ENCODE results near the gene FBLN1. TPM values are rescaled to one million over a fixed set of nuclear protein-coding genes. Genes with fewer than 3 reads are reported as not detected.

FBLN1 gene
- total RNA-seq, 2 donors from 2014 or later, result 0.32 to 0.65 TPM

DNA sequence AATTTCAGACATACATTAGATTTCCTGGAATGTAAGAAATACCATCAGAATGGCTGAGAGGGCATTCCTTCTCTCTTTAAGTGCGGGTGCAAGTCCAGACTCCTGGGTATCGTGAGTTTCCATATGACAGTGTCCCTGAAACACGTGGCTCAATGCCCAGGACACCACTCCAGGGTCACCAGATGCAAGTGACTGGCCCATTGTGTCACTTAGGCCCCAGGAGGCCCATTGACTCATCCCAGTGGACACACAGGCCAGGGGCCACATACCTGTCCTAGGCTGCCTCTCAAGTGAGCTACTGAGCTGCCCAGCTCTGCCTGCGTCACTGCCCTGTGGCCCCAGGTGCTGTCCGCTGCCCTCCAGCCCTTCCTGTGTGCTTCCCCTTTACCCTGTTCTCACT lies 18.5 kb downstream of the FBLN1 start:
- no peak for ATAC-seq (replicated peaks)
- Mint-ChIP-seq H3K4me3 (no peak overlapping the region), H3K27ac (no peak overlapping the region), H3K9me3 (no peaks in the 10 kb centered on the region), H3K27me3 (peaks cover 6% of the 10 kb centered on the region), H3K4me1 (no peaks in the 10 kb centered on the region), H3K36me3 (ENCODE audit: low read depth) (no peaks in the 10 kb centered on the region)

DNA sequence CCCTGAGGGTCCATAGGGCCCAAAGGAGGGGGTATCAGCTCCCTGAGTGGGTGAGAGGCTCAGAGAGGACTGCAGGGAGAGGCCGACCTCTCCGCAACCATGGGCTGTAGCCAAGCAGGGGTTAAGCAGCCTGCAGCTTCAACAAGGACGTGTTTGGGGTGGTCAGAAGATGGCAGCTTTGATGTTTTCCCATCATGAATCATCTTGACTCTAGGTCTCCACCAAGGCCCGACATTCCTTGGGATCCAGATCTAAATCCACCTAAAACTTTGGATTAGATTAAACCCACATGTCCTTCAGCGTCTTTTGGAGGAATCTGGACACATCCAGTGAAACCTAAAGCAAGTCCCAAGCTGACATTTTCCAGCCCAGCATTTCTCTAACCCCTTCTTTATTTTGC lies 19.8 kb downstream of the FBLN1 start:
- no peak overlapping the region for H3K27ac Mint-ChIP-seq
- no peaks in the 10 kb centered on the region for H3K9me3 Mint-ChIP-seq
- H3K36me3 Mint-ChIP-seq (ENCODE audit: low read depth), result no peaks in the 10 kb centered on the region
- no peak overlapping the region for H3K4me3 Mint-ChIP-seq
- no peak for ATAC-seq (replicated peaks)
- peaks cover 5% of the 10 kb centered on the region for H3K27me3 Mint-ChIP-seq
- H3K4me1 Mint-ChIP-seq, result no peaks in the 10 kb centered on the region

DNA sequence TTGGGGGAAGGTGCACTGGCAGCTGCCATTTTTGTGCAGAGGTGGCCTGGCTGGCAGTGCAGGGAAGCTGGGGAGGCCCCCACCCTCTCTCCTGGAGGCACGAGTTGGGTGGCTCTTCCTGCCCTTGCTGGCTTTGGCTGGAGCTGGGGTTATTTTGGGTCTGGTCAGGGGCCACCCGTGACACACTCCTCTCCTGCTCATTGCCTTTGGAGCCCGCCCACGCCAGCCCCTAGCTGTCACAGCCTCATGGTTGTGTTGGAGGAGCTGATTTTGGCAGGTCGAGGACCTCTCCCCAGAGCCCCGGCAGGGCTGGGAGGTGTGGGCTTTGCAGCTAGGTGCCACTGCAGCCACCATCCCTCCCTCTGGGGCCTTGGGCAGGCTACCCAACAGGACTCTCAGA lies 21.5 kb downstream of the FBLN1 start:
- Mint-ChIP-seq H3K4me3 (no peak overlapping the region), H3K4me1 (no peaks in the 10 kb centered on the region), H3K9me3 (no peaks in the 10 kb centered on the region), H3K27ac (no peak overlapping the region), H3K27me3 (peaks cover 5% of the 10 kb centered on the region), H3K36me3 (ENCODE audit: low read depth) (no peaks in the 10 kb centered on the region)
- ATAC-seq (replicated peaks), result no peak

- Mint-ChIP-seq H3K27ac (no peak overlapping the region), H3K36me3 (ENCODE audit: low read depth) (no peaks in the 10 kb centered on the region)
Observed at GRCh38 chr22:45524966-45525365, 22.3 kb downstream of the FBLN1 start.

GRCh38 chr22:45525480-45525879 lies 22.8 kb downstream of the FBLN1 start:
- Mint-ChIP-seq H3K4me1 (no peaks in the 10 kb centered on the region), H3K27ac (no peak overlapping the region), H3K4me3 (no peak overlapping the region), H3K9me3 (no peaks in the 10 kb centered on the region), H3K27me3 (peaks cover 5% of the 10 kb centered on the region), H3K36me3 (ENCODE audit: low read depth) (no peaks in the 10 kb centered on the region)
- ATAC-seq (replicated peaks), result no peak

More at GRCh38 chr22:45524966-45525365, 22.3 kb downstream of the FBLN1 start:
- no peaks in the 10 kb centered on the region for H3K4me1 Mint-ChIP-seq
- H3K27me3 Mint-ChIP-seq, result peaks cover 5% of the 10 kb centered on the region
- no peaks in the 10 kb centered on the region for H3K9me3 Mint-ChIP-seq
- ATAC-seq (replicated peaks), result no peak
- no peak overlapping the region for H3K4me3 Mint-ChIP-seq

- peaks cover 5% of the 10 kb centered on the region for H3K27me3 Mint-ChIP-seq
- no peak for ATAC-seq (replicated peaks)
Observed at GRCh38 chr22:45526281-45526680, 23.6 kb downstream of the FBLN1 start.

DNA sequence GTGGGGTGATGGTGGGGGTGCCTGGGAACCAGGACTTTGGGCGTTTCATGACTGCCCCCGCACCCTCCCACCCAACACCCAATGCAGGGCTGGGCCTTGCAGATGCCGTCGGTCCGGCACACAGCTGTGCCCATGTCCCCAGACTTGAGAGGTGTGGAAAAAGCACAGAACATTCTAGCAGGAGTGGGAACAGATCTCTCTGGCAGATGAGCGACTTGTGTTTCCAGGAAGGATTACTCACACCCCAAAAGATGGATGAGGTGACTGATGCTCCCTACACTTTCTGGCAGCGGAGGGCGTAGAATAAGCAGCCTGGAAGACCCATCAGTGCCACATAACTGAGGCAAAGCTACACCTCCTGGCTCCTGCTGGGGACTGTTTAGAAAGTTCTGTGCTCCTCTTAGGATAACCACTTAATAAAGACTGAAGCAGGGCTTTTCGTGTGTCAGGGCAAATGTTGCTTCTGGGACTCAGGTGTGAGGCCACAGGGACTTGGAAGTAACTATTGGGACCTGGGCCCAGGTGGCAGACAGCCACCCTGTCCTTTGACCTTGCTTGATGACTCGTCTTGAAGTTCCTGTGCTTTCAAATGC lies 24.2 kb downstream of the FBLN1 start:
- no peaks in the 10 kb centered on the region for H3K4me1 Mint-ChIP-seq
- H3K27ac Mint-ChIP-seq, result no peak overlapping the region
- peaks cover 5% of the 10 kb centered on the region for H3K27me3 Mint-ChIP-seq
- no peak for ATAC-seq (replicated peaks)
- H3K9me3 Mint-ChIP-seq, result no peaks in the 10 kb centered on the region
- no peaks in the 10 kb centered on the region for H3K36me3 Mint-ChIP-seq (ENCODE audit: low read depth)
- H3K4me3 Mint-ChIP-seq, result no peak overlapping the region

More at GRCh38 chr22:45526281-45526680, 23.6 kb downstream of the FBLN1 start:
- H3K27ac Mint-ChIP-seq, result no peak overlapping the region
- H3K9me3 Mint-ChIP-seq, result no peaks in the 10 kb centered on the region
- H3K36me3 Mint-ChIP-seq (ENCODE audit: low read depth), result no peaks in the 10 kb centered on the region
- H3K4me1 Mint-ChIP-seq, result no peaks in the 10 kb centered on the region
- no peak overlapping the region for H3K4me3 Mint-ChIP-seq

DNA sequence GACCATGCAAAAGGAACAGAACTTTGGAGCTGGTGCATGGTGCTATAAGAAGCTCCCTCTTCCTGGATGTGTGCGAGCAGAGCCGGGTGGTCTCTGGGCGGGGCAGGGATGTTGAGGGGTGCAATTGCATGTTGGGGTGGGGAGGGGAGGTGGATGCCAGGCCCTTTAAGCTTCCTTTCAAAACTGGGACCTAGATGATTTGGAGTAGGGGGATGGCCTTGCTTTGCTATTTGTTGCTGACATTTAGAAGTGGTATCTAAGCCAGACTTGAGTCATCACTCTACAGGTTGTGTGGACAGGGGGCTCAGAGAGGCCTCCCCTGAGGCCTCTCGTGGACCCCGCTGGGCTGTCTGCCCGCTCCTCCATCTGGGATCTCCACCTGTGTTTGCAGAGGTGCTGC lies 24.8 kb downstream of the FBLN1 start:
- H3K4me1 Mint-ChIP-seq, result no peaks in the 10 kb centered on the region
- H3K27me3 Mint-ChIP-seq, result peaks cover 5% of the 10 kb centered on the region
- ATAC-seq (replicated peaks), result no peak
- no peak overlapping the region for H3K4me3 Mint-ChIP-seq
- H3K36me3 Mint-ChIP-seq (ENCODE audit: low read depth), result no peaks in the 10 kb centered on the region
- H3K27ac Mint-ChIP-seq, result no peak overlapping the region
- H3K9me3 Mint-ChIP-seq, result no peaks in the 10 kb centered on the region

DNA sequence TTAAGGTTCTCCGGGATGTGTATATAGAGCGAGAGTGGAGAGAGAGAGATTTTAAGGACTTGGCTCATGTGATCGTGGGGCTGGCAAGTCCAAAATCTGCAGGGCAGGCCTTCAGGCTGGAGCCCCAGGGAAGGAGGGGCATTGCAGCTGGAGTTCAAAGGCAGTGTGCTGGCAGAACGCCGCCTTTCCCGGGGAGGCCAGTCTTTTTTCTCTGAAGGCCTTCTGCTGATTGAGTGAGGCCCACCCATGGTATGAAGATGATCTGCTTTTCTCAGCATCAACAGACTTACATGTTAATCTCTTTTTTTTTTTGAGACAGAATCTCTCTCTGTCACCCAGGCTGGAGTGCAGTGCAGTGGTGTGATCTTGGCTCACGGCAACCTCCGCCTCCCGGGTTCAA lies 25.4 kb downstream of the FBLN1 start:
- no peak for ATAC-seq (replicated peaks)
- Mint-ChIP-seq H3K27ac (no peak overlapping the region), H3K27me3 (peaks cover under 1% of the 10 kb centered on the region), H3K36me3 (ENCODE audit: low read depth) (no peaks in the 10 kb centered on the region), H3K9me3 (no peaks in the 10 kb centered on the region), H3K4me3 (no peak overlapping the region), H3K4me1 (no peaks in the 10 kb centered on the region)

GRCh38 chr22:45529105-45529504 lies 26.4 kb downstream of the FBLN1 start:
- Mint-ChIP-seq H3K27me3 (no peaks in the 10 kb centered on the region), H3K4me3 (no peak overlapping the region)
- no peak for ATAC-seq (replicated peaks)

DNA sequence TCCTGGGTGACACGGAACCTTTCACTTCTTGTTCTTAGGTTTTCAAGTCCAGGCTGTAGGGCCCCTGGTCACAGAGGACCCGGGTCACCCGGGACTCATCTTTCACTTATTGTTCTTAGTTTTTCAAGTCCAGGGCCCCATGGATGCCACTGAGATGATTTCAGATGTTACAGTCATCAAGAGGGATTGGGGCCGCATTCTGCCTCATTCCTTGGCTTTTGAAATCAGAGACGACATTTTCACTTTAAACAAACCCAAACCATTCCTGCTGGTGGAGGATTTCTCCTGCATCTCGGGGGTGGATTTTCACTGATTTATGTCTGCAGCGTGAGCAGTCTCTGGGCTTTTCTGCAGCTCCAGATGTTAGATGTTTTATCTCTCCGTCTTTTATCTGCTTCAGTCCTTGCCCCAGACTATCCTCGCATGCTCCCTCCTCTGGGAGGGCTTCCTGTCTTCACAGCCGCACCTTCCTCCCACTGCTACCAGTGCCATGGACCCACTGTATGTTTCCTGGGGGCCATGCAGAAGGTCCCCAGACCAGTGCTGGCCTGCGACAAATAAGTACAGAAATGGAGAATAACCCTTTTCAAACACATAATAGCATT lies 27.4 kb downstream of the FBLN1 start:
- no peak for ATAC-seq (replicated peaks)
- Mint-ChIP-seq H3K4me1 (no peaks in the 10 kb centered on the region), H3K36me3 (ENCODE audit: low read depth) (no peaks in the 10 kb centered on the region), H3K27ac (no peak overlapping the region), H3K27me3 (no peaks in the 10 kb centered on the region), H3K4me3 (no peak overlapping the region), H3K9me3 (no peaks in the 10 kb centered on the region)

More at GRCh38 chr22:45529105-45529504, 26.4 kb downstream of the FBLN1 start:
- Mint-ChIP-seq H3K9me3 (no peaks in the 10 kb centered on the region), H3K4me1 (no peaks in the 10 kb centered on the region), H3K27ac (no peak overlapping the region), H3K36me3 (ENCODE audit: low read depth) (no peaks in the 10 kb centered on the region)

DNA sequence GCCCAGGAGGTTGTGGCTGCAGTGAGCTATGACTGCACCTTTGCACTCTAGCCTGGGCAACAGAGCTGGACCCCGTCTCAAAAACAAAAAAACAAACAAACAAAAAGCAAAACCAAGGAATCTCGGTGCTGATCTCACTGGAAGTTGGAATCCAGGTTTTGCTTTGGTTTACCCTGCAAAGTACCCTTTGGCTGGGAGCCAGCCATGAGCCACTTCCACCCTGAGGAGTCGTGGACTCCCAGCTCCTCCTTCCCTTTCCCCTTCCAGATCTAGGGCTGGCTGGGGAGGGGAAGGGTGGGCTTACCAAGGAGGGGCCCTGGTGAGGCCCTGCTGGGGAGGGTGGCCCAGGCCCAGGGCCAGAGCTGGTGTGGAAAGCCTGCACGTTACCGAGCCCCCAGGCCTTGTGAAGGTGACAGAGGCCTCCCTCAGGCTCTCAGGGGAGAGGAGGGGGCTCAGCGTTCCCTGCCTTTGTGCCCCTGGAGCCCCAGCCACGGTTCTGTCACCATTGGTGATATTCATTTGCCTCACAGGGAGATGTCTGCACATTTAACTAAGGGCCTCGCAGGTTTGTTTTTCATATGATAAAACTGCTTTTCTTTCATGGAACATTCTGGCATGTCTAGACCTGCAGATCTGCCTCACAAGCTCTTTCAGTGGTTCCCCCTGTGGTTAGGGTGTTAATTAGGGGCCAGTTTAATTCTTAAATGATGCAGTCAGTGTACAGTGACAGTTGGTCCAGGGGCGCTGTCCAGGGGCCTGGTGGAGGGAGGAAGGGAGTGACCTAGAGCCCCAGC lies 29.0 kb downstream of the FBLN1 start:
- no peaks in the 10 kb centered on the region for H3K36me3 Mint-ChIP-seq (ENCODE audit: low read depth)
- no peak overlapping the region for H3K27ac Mint-ChIP-seq
- ATAC-seq (replicated peaks), result no peak

GRCh38 chr22:45532235-45532631 lies 29.6 kb downstream of the FBLN1 start:
- H3K27me3 Mint-ChIP-seq, result no peaks in the 10 kb centered on the region
- no peaks in the 10 kb centered on the region for H3K36me3 Mint-ChIP-seq (ENCODE audit: low read depth)
- H3K9me3 Mint-ChIP-seq, result no peaks in the 10 kb centered on the region
- H3K4me1 Mint-ChIP-seq, result no peaks in the 10 kb centered on the region
- no peak overlapping the region for H3K4me3 Mint-ChIP-seq
- no peak for ATAC-seq (replicated peaks)
- H3K27ac Mint-ChIP-seq, result no peak overlapping the region

More for the DNA sequence above, 29.0 kb downstream of the FBLN1 start:
- H3K4me3 Mint-ChIP-seq, result no peak overlapping the region
- no peaks in the 10 kb centered on the region for H3K4me1 Mint-ChIP-seq
- H3K27me3 Mint-ChIP-seq, result no peaks in the 10 kb centered on the region
- H3K9me3 Mint-ChIP-seq, result no peaks in the 10 kb centered on the region

- no peak for ATAC-seq (replicated peaks)
- Mint-ChIP-seq H3K27me3 (no peaks in the 10 kb centered on the region), H3K4me3 (no peak overlapping the region), H3K4me1 (no peaks in the 10 kb centered on the region), H3K27ac (no peak overlapping the region), H3K9me3 (no peaks in the 10 kb centered on the region), H3K36me3 (ENCODE audit: low read depth) (no peaks in the 10 kb centered on the region)
Observed at GRCh38 chr22:45533703-45534102, 31.0 kb downstream of the FBLN1 start.

Data from activated T-helper 17 cell treated with anti-CD3 and anti-CD28 coated beads, Interleukin-2, amount 50 U/mL, for 72 hours (primary cell).